HCT116 (cell line): ENCODE results near the gene ADD3. TPM values are rescaled to one million over a fixed set of nuclear protein-coding genes. Genes with fewer than 3 reads are reported as not detected.

Experiments
- ATAC-seq: fragments of 200-7000 bp; cut with Tn5 transposase; 2 replicates; pipeline ENCODE4 v1.9.1; 2020; ENCODE audit warnings: mild to moderate bottlenecking, moderate library complexity
- BruUV-seq: library from RNA; stranded (reverse); fragments of 400-500 nt; replicated peaks from 2 replicates; lab custom pipeline; 2021; lab: Mats Ljungman, UMichigan
- CTCF ChIA-PET: fragments of 300-600 bp; sonication (Branson Sonifier 250); formaldehyde crosslinking; loops from one replicate; lab custom pipeline; 2021; ENCODE audit warnings: antibody characterized with exemption; lab: Charles Lee
- POLR2A ChIA-PET: fragments of 300-600, 350-600 bp; sonication (Branson Sonifier 250); formaldehyde crosslinking; loops from one replicate; lab custom pipeline; 2021; ENCODE audit warnings: antibody characterized with exemption; lab: Charles Lee
- RAD21 ChIA-PET, 2 experiments: fragments of 300-600 bp; sonication (Branson Sonifier 250); formaldehyde crosslinking; loops; one replicate each; lab custom pipeline; 2023; ENCODE audit warnings: low total read pairs in 2 of 2; ENCODE audit not compliant: uncharacterized antibody in 2 of 2, unreplicated experiment in 2 of 2, low non-redundant PET in 1 of 2; lab: Charles Lee
- DNase-seq: peaks from one replicate; pipeline ENCODE4 v3.0.0-alpha.2; 2010; ENCODE audit warnings: low read depth, low spot score
- H2AFZ ChIP-seq: fragments of 200-600 bp; shearing (Covaris generic), sonication (generic); 2 replicates; pipeline ENCODE4 v1.6.1; 2017; ENCODE audit warnings: low read depth, mixed run types, mixed read lengths, antibody characterized with exemption, low read length; ENCODE audit not compliant: poor library complexity, severe bottlenecking
- H3K27ac ChIP-seq: 2 replicates; pipeline ENCODE4 v1.5.1; 2012; ENCODE audit warnings: low read depth, low read length
- H3K27me3 ChIP-seq: fragments of 200-600 bp; sonication (generic); 2 replicates; pipeline ENCODE4 v1.6.1; 2016; ENCODE audit warnings: mixed run types, low read length, mixed read lengths; ENCODE audit not compliant: insufficient read depth
- H3K36me3 ChIP-seq, 2 experiments: fragments of 200-500 bp in 1 of 2; fragments of 200-600 bp in 1 of 2; sonication (Bioruptor generic) in 1 of 2; sonication (generic) in 1 of 2; 2 replicates each; pipeline versions ENCODE4 v1.5.1 to v1.6.1; 2014 to 2016; ENCODE audit warnings: low read length in 2 of 2, inconsistent platforms in 1 of 2, mixed read lengths in 1 of 2, mixed run types in 1 of 2; ENCODE audit not compliant: insufficient read depth in 2 of 2, control insufficient read depth in 1 of 2
- H3K4me1 ChIP-seq, 2 experiments: fragments of 200-600 bp in 1 of 2; sonication (generic) in 1 of 2; 2 replicates each; pipeline versions ENCODE4 v1.5.1 to v1.6.1; 2012 to 2017; ENCODE audit warnings: low read length in 2 of 2, inconsistent platforms in 1 of 2, mild to moderate bottlenecking in 1 of 2, mixed read lengths in 1 of 2, mixed run types in 1 of 2, moderate library complexity in 1 of 2; ENCODE audit not compliant: insufficient read depth in 2 of 2, control insufficient read depth in 1 of 2
- H3K4me2 ChIP-seq: fragments of 200-600 bp; sonication (generic); 2 replicates; pipeline ENCODE4 v1.6.1; 2017; ENCODE audit warnings: mixed run types, low read length, mixed read lengths
- H3K4me3 ChIP-seq, 2 experiments: fragments of 200-600 bp in 1 of 2; sonication (generic) in 1 of 2; replicated peaks in 1 of 2; 2 replicates each; pipeline ENCODE4 v1.5.1; 2011 to 2016; ENCODE audit warnings: low read length in 2 of 2, control low read depth in 1 of 2, low read depth in 1 of 2, mild to moderate bottlenecking in 1 of 2, mixed read lengths in 1 of 2, mixed run types in 1 of 2
- H3K79me2 ChIP-seq: fragments of 200-600 bp; sonication (generic); 2 replicates; pipeline ENCODE4 v1.6.1; 2017; ENCODE audit warnings: mild to moderate bottlenecking, mixed run types, low read length, moderate library complexity, mixed read lengths; ENCODE audit not compliant: insufficient read depth
- H3K9ac ChIP-seq: fragments of 200-600 bp; sonication (generic); 2 replicates; pipeline ENCODE4 v1.6.1; 2016; ENCODE audit warnings: low read length, mixed read lengths
- H3K9me2 ChIP-seq: fragments of 200-600 bp; sonication (generic), shearing (Covaris generic); 2 replicates; pipeline ENCODE4 v1.6.1; 2017; ENCODE audit warnings: mixed run types, mild to moderate bottlenecking, moderate library complexity; ENCODE audit not compliant: insufficient read depth
- H3K9me3 ChIP-seq, 2 experiments: fragments of 200-500 bp in 1 of 2; fragments of 200-600 bp in 1 of 2; sonication (Bioruptor generic) in 1 of 2; sonication (generic) in 1 of 2; 2 replicates each; pipeline ENCODE4 v1.6.1; 2014 to 2017; ENCODE audit warnings: low read length in 2 of 2, mixed read lengths in 2 of 2, inconsistent platforms in 1 of 2, low read depth in 1 of 2, mild to moderate bottlenecking in 1 of 2, mixed run types in 1 of 2, moderate library complexity in 1 of 2; ENCODE audit not compliant: control insufficient read depth in 1 of 2, insufficient read depth in 1 of 2
- H4K20me1 ChIP-seq: fragments of 200-600 bp; sonication (generic), shearing (Covaris generic); 2 replicates; pipeline ENCODE4 v1.6.1; 2017; ENCODE audit warnings: mixed run types, mild to moderate bottlenecking, moderate library complexity; ENCODE audit not compliant: insufficient read depth
- EGR1 ChIP-seq: IDR thresholded peaks from 2 replicates; pipeline ENCODE4 v1.6.1; 2012; ENCODE audit warnings: low read depth
- ELF1 ChIP-seq: IDR thresholded peaks from 2 replicates; pipeline ENCODE4 v1.6.1; 2012; ENCODE audit warnings: low read depth, borderline replicate concordance
- EZH2 ChIP-seq: fragments of 200-600 bp; sonication (generic); IDR thresholded peaks from 2 replicates; pipeline ENCODE4 v1.6.1; 2017; ENCODE audit warnings: antibody characterized with exemption, mixed run types
- EZH2phosphoT487 ChIP-seq: fragments of 200-600 bp; IDR thresholded peaks from 2 replicates; pipeline ENCODE4 v1.6.1; 2018; ENCODE audit warnings: antibody characterized with exemption, borderline replicate concordance
- JUND ChIP-seq: IDR thresholded peaks from 2 replicates; pipeline ENCODE4 v1.6.1; 2012
- RAD21 ChIP-seq: IDR thresholded peaks from 2 replicates; pipeline ENCODE4 v1.6.1; 2012; ENCODE audit warnings: low read depth, mild to moderate bottlenecking
- SIN3A ChIP-seq: IDR thresholded peaks from 2 replicates; pipeline ENCODE4 v1.6.1; 2012; ENCODE audit warnings: low read depth
- SP1 ChIP-seq: IDR thresholded peaks from 2 replicates; pipeline ENCODE4 v1.6.1; 2012; ENCODE audit warnings: low read depth
- SRF ChIP-seq: IDR thresholded peaks from 2 replicates; pipeline ENCODE4 v1.6.1; 2012; ENCODE audit warnings: low read depth
- ZFX ChIP-seq: fragments of 450-650 bp; IDR thresholded peaks from 2 replicates; pipeline ENCODE4 v1.6.1; 2017
- intact Hi-C: fragments of 100-400 bp; cut with micrococcal nuclease; formaldehyde crosslinking; loops from 2 replicates; pipeline ENCODE4 v1.10.0; 2022
- total RNA-seq: library from RNA; stranded (reverse); gene quantifications from one replicate; pipeline ENCODE4 v1.2.1, GENCODE V29; 2021; ENCODE audit not compliant: unreplicated experiment
- TF ChIP-seq, protein P1 (sequence below): IDR thresholded peaks from 2 replicates; pipeline ENCODE4 v1.6.1; 2011; ENCODE audit warnings: mild to moderate bottlenecking, low read length, moderate library complexity; ENCODE audit not compliant: insufficient replicate concordance; ENCODE audit errors: extremely low read depth
- TF ChIP-seq, protein P2 (sequence below): IDR thresholded peaks from 2 replicates; pipeline ENCODE4 v1.6.1; 2012
- TF ChIP-seq, protein P3 (sequence below): IDR thresholded peaks from 2 replicates; pipeline ENCODE4 v1.6.1; 2012
- TF ChIP-seq, protein P4 (sequence below), 3 experiments: fragments of 200-600 bp in 1 of 3; sonication (generic) in 1 of 3; IDR thresholded peaks in 2 of 3; conservative IDR thresholded peaks in 1 of 3; 2 replicates each; pipeline ENCODE4 v1.5.1; 2012 to 2017; ENCODE audit warnings: low read depth in 2 of 3, low read length in 2 of 3, antibody characterized with exemption in 1 of 3, borderline replicate concordance in 1 of 3, control low read depth in 1 of 3, mild to moderate bottlenecking in 1 of 3, mixed read lengths in 1 of 3, mixed run types in 1 of 3, moderate library complexity in 1 of 3; ENCODE audit not compliant: insufficient read depth in 1 of 3

ADD3 gene
- total RNA-seq, 1 experiment from 2014 or later = 41.1 TPM

DNA sequence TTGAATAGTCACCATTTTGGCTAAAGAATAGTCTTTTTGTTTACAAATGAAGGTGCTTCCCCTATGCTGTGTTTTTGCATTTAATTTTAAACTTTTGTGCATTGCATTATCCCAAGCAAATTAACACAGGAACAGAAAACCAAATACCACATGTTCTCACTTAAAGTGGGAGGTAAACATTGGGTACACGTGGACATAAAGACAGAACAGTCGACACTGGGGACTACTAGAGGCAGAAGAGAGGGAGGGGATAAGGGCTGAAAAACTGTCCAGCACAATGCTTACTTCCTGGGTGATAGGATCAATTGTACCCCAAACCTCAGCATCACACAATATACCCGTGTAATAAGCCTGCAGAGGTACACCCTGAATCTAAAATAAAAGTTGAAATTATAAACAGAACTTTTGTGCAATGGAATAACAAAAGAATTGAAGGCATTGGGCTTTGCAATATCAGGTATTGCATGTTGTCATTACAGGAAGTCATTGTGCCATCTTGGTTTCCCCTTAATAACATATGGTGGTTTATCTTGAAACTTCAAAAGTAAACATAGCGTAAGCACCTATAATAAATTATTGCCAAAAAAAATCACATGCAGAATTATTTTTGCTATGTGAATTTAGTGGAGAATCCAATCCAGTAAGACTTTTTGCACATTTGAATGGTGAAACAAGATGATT is 16.1 kb downstream of the ADD3 start:
- ATAC-seq (no peak), DNase-seq (no peak)
- POLR2A ChIA-PET = no interaction called here
- RAD21 ChIA-PET = no interaction called here
- Histone ChIP-seq H3K36me3 (no peaks in the 10 kb centered on the region), H3K27me3 (no peaks in the 10 kb centered on the region), H3K27ac (no peak overlapping the region)
- TF ChIP-seq, protein P1, sequence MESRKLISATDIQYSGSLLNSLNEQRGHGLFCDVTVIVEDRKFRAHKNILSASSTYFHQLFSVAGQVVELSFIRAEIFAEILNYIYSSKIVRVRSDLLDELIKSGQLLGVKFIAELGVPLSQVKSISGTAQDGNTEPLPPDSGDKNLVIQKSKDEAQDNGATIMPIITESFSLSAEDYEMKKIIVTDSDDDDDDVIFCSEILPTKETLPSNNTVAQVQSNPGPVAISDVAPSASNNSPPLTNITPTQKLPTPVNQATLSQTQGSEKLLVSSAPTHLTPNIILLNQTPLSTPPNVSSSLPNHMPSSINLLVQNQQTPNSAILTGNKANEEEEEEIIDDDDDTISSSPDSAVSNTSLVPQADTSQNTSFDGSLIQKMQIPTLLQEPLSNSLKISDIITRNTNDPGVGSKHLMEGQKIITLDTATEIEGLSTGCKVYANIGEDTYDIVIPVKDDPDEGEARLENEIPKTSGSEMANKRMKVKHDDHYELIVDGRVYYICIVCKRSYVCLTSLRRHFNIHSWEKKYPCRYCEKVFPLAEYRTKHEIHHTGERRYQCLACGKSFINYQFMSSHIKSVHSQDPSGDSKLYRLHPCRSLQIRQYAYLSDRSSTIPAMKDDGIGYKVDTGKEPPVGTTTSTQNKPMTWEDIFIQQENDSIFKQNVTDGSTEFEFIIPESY = no peak
- no peak for TF ChIP-seq EZH2phosphoT487
- TF ChIP-seq SIN3A = no peak
- TF ChIP-seq ZFX = no peak
- TF ChIP-seq RAD21 = no peak
- TF ChIP-seq, protein P2, sequence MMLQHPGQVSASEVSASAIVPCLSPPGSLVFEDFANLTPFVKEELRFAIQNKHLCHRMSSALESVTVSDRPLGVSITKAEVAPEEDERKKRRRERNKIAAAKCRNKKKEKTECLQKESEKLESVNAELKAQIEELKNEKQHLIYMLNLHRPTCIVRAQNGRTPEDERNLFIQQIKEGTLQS = no peak
- TF ChIP-seq SP1 = no peak
- TF ChIP-seq, all 23 proteins: peak for 0
- no peak overlapping the region for H3K4me3 ChIP-seq
- intact Hi-C loops = no loop called here
- H2AFZ ChIP-seq = no peak overlapping the region
- no TSS peak for BruUV-seq
- no peak overlapping the region for H3K4me2 ChIP-seq
- H3K4me1 ChIP-seq = no peaks in the 10 kb centered on the region
- no peaks in the 10 kb centered on the region for H3K9me2 ChIP-seq
- CTCF ChIA-PET = interaction anchor here (1.8 kb wide), 1 partner anchor 11 kb away, joined by 4 read pairs; no protein-coding TSS in a partner anchor
- no peaks in the 10 kb centered on the region for H3K9me3 ChIP-seq
- H3K79me2 ChIP-seq = no peaks in the 10 kb centered on the region
- no peaks in the 10 kb centered on the region for H4K20me1 ChIP-seq
- no peak overlapping the region for H3K9ac ChIP-seq

DNA sequence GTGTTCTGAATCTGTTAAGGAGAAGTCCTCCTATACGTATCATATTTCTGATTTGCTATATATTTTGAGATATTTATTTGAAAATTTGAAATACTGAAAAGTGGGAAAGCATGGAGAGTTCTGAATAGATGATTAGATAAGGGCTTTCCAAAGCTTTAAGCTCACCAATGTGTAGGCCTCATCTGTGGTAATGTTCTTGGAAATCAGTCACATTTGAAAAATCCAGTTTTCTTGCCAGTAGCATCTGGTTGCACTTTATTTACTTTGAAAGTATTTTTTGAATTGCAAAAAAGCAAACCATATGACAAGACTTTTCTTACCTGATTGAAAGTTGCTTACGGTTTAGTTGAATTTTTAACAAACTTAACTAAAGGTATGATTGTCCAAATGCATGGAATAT is 21.7 kb downstream of the ADD3 start:
- BruUV-seq = no TSS peak
- no peaks in the 10 kb centered on the region for H3K9me3 ChIP-seq
- no peak for ATAC-seq
- H2AFZ ChIP-seq = no peak overlapping the region
- intact Hi-C loops = no loop called here
- POLR2A ChIA-PET = no interaction called here
- no peak overlapping the region for H3K9ac ChIP-seq
- no peak overlapping the region for H3K27ac ChIP-seq
- H3K9me2 ChIP-seq = no peaks in the 10 kb centered on the region
- no peaks in the 10 kb centered on the region for H3K79me2 ChIP-seq
- H3K4me2 ChIP-seq = no peak overlapping the region
- no peaks in the 10 kb centered on the region for H4K20me1 ChIP-seq
- no peaks in the 10 kb centered on the region for H3K36me3 ChIP-seq
- no peaks in the 10 kb centered on the region for H3K4me1 ChIP-seq
- H3K4me3 ChIP-seq = no peak overlapping the region
- CTCF ChIA-PET = no interaction called here
- RAD21 ChIA-PET = no interaction called here
- H3K27me3 ChIP-seq = no peaks in the 10 kb centered on the region
- DNase-seq = no peak
- TF ChIP-seq SIN3A (no peak), EZH2 (no peak), JUND (no peak), EGR1 (no peak), SRF (no peak), ELF1 (no peak), RAD21 (no peak)
- TF ChIP-seq, protein P3, sequence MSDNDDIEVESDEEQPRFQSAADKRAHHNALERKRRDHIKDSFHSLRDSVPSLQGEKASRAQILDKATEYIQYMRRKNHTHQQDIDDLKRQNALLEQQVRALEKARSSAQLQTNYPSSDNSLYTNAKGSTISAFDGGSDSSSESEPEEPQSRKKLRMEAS = no peak
- TF ChIP-seq, protein P1 = no peak
- TF ChIP-seq, protein P4, sequence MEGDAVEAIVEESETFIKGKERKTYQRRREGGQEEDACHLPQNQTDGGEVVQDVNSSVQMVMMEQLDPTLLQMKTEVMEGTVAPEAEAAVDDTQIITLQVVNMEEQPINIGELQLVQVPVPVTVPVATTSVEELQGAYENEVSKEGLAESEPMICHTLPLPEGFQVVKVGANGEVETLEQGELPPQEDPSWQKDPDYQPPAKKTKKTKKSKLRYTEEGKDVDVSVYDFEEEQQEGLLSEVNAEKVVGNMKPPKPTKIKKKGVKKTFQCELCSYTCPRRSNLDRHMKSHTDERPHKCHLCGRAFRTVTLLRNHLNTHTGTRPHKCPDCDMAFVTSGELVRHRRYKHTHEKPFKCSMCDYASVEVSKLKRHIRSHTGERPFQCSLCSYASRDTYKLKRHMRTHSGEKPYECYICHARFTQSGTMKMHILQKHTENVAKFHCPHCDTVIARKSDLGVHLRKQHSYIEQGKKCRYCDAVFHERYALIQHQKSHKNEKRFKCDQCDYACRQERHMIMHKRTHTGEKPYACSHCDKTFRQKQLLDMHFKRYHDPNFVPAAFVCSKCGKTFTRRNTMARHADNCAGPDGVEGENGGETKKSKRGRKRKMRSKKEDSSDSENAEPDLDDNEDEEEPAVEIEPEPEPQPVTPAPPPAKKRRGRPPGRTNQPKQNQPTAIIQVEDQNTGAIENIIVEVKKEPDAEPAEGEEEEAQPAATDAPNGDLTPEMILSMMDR (IDR thresholded peaks at IDR 0.05 in 2 of 3, conservative IDR thresholded peaks at IDR 0.05 in 1 of 3; ENCODE audit: borderline replicate concordance in 1 of 3, insufficient read depth in 1 of 3, low read depth in 2 of 3, low read length in 2 of 3) = no peak
